Brain pericyte (primary cell): Measurements from ENCODE around the gene KRTAP10-5.
"Not testable (repeated sequence)": the region's sequence is repeated elsewhere in the genome, so short reads cannot be mapped to it uniquely, and the experiment has no call there.

ENCODE experiments used
- DNase-seq: peaks from one replicate; pipeline ENCODE4 v3.0.0-alpha.2; 2012; ENCODE audit warnings: low read depth, low spot score

Gene KRTAP10-5

DNA sequence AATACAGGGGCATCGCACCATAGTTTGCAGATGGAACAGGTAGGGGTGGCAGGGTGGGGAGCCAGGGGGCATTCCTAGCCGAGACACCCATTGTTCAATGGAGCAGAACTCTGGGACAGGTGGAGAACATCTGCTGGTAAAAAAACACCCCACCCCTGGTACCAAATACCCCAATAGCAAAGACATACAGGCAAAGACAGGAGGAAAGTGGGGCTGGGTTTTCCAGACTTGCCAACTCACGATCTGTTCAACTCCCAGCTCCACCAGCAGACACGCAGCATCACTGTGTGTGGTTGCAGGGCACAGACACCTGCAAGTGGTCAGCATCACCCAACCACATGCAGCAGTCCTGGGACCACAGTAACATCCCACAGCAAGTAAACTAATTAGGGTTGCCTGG lies 31.1 kb upstream of the KRTAP10-5 start:
- no peak for DNase-seq

DNA sequence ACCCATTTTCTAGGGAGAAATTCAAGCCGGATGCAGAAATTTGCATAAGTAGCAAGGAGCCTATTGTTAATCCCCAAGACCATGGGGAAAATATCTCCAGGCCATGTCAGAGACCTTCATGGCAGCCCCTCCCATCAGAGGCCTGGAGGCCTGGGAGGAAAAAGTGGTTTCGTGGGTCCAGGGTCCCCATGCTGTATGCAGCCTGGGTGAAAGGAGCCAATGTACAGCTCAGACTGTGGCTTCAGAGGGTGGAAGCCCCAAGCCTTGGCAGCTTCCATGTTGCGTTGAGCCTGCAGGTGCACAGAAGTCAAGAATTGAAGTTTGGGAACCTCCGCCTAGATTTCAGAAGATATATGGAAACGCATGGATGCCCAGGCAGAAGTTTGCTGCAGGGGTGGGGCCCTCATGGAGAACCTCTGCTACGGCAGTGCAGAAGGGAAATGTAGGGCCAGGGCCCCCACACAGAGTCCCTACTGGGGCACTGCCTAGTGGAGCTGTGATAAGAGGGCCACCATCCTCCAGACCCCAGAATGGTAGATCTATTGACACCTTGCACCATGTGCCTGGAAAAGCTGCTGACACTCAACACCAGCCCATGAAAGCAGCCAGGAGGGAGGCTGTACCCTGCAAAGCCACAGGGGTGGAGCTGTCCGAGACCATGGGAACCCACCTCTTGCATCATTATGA lies 29.9 kb upstream of the KRTAP10-5 start:
- DNase-seq, result not testable (repeated sequence)

GRCh38 chr21:44609193-44609592 lies 28.8 kb upstream of the KRTAP10-5 start:
- DNase-seq, result no peak

DNA sequence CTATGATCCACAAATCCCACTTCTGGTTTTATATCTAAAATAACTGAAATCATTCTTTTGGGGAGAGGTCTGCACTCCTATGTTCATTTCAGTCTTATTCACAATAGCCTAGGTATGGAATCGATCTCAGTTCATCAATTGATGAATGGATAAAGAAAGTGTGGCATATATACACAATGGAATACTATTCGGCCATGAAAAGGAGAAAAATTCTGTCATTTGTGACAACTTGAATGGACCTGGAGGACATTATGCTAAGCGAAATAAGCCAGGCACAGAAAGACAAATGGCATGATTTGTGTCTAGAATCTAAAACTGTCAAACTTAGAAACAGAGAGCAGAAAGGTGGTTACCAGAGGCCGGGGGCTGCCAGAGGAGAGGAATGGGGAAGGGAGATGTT lies 26.1 kb upstream of the KRTAP10-5 start:
- DNase-seq, result no peak

GRCh38 chr21:44603911-44604310 lies 23.5 kb upstream of the KRTAP10-5 start:
- no peak for DNase-seq

GRCh38 chr21:44603109-44603875 lies 22.9 kb upstream of the KRTAP10-5 start:
- DNase-seq, result no peak

DNA sequence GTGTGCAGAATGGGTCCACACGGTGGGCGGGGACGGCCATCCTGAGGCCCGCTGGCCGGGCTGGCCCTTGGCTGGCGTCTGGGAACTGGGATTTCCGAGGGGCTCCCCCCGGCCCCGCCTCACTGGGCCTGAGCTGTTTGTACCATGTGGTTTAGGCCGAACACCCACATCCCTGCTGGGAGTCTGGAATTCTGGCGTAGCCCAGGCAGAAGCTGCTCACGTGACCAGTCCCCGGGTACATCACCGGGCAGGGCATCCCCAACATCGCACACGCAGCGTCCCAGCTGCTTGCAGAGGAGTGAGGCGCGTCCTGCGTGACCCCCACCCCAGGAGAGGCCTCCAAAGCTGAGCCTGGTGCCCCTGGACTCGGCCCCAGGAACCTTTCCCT lies 22.1 kb upstream of the KRTAP10-5 start:
- no peak for DNase-seq

- DNase-seq, result no peak
These were observed 21.4 kb upstream of the KRTAP10-5 start for GRCh38 chr21:44601596-44602462.

GRCh38 chr21:44601091-44601490 lies 20.7 kb upstream of the KRTAP10-5 start:
- DNase-seq, result not testable (repeated sequence)

DNA sequence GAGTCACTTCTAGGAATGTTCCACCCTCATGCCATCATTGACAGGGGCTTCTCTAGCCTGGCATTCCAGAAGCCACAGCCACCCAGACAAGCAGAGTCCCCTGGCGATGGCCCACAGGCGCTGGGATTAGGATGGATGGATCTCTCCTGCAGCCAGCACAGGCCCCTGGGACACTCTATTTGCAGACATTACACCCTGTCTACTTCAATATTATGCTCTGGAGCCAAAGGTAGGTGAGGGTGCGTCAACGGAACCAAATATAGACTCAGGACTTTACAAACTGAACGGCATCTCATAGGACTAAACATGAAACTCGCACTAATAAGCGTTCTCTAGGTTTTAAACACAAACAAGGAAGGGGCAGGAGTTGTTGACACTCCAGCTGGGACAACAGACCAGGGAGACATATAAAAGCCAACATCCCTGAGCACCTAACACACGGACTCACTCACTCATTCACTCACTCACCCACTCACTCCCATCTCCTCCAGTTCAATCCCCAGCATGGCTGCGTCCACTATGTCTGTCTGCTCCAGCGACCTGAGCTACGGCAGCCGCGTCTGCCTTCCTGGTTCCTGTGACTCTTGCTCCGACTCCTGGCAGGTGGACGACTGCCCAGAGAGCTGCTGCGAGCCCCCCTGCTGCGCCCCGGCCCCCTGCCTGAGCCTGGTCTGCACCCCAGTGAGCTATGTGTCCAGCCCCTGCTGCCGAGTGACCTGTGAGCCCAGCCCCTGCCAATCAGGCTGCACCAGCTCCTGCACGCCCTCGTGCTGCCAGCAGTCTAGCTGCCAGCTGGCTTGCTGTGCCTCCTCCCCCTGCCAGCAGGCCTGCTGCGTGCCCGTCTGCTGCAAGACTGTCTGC lies 19.9 kb upstream of the KRTAP10-5 start, which contains the start of gene KRTAP10-7:
KRTAP10-7 (plus strand) TSS at position 480 of the 861 bp plus-strand sequence; CDS start at position 505, 25 bp downstream.
- DNase-seq, result not testable (repeated sequence)

GRCh38 chr21:44599264-44600029 lies 19.0 kb upstream of the KRTAP10-5 start:
- DNase-seq, result no peak

- DNase-seq, result no peak
These were observed 17.7 kb upstream of the KRTAP10-5 start for GRCh38 chr21:44598061-44598460.

GRCh38 chr21:44596068-44596725 lies 15.8 kb upstream of the KRTAP10-5 start:
- DNase-seq, result no peak

- DNase-seq, result no peak
These were observed 15.1 kb upstream of the KRTAP10-5 start for GRCh38 chr21:44595524-44595923.

GRCh38 chr21:44594406-44594916 lies 14.1 kb upstream of the KRTAP10-5 start:
- no peak for DNase-seq

GRCh38 chr21:44593598-44594405 lies 13.4 kb upstream of the KRTAP10-5 start:
- no peak for DNase-seq

DNA sequence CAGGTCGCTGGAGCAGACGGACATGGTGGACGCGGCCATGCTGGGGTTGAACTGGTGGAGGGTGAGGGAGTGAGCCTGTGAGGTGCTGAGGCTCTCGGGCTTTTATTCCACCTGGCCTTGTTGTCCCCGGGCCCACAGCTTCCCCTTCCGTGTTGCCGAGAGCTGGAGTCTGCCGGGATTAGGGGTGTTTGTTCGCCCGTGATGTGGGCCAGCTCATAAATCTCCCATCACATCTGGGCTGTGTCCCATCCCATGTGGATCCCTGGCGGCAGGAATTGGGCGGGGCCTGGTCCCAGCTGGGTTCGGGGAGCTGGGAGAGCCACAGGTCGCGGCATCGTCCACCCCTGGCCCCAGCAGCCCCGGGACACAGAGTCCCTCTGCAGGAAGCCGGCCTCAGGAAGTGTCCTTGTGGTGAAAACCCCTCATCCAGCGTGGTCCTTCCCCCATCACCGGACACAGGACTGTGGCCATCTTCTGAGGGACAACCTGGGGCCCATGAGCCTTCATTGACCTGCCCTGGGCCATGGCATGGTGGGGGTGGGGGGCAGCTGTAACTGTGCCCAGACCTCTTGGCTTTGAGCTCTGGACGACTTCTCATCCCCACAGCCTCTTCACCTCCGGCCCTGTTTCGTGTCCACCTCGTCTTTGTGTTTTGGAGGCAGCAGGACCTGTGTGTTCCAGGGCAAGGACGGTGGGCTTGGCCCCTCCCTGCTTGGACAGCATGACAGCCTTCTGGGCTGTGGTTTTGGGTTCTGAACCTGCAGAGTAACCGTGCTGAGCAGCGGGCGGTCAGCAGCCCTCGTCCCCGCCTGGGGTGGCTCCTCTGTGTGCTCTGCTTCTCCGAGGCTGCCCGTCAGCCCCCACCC lies 12.3 kb upstream of the KRTAP10-5 start, which contains the start of gene KRTAP10-6:
KRTAP10-6 (minus strand) TSS at position 60 of the 866 bp plus-strand sequence; CDS start at position 39, 21 bp downstream.
- DNase-seq, result no peak

- DNase-seq, result not testable (repeated sequence)
These were observed 11.4 kb upstream of the KRTAP10-5 start for GRCh38 chr21:44591801-44592130.
